Urinary bladder (tissue), 4 donors: ENCODE data around the gene ICAM4. TPM values are rescaled to one million over a fixed set of nuclear protein-coding genes. Genes with fewer than 3 reads are reported as not detected.
"Not testable (repeated sequence)": the region's sequence is repeated elsewhere in the genome, so short reads cannot be mapped to it uniquely, and the experiment has no call there.

ENCODE experiments used
- DNase-seq: peaks from one replicate; pipeline ENCODE4 v3.0.0-alpha.2; 2015; ENCODE audit errors: extremely low spot score
- H3K27ac ChIP-seq: one replicate; pipeline ENCODE4 v1.5.1; 2013; ENCODE audit warnings: low read depth, mild to moderate bottlenecking, moderate library complexity
- H3K36me3 ChIP-seq: one replicate; pipeline ENCODE4 v1.6.1; 2013; ENCODE audit warnings: mild to moderate bottlenecking, moderate library complexity; ENCODE audit not compliant: insufficient read depth
- H3K4me1 ChIP-seq: one replicate; pipeline ENCODE4 v1.6.1; 2013; ENCODE audit warnings: mild to moderate bottlenecking, moderate library complexity; ENCODE audit not compliant: insufficient read depth
- H3K4me3 ChIP-seq: one replicate; pipeline ENCODE4 v1.5.1; 2013; ENCODE audit warnings: low read depth, low read length
- WGBS: extraction: QIAGEN DNeasy Blood & Tissue Kit; methylation state at CpG from one replicate; pipeline ENCODE4 v1.1.7; 2013; 5-methylcytosine and 5-hydroxymethylcytosine counted together
- polyA plus RNA-seq: library from polyadenylated mRNA; stranded (reverse); fragments of 200-250 nt; gene quantifications from one replicate; pipeline ENCODE4 v1.2.3, GENCODE V29; 2013
- small RNA-seq: library from RNA; depleted of rRNA; stranded (forward); fragments of <200 nt; gene quantifications from one replicate; pipeline ENCODE3, GENCODE V24; 2014
- total RNA-seq: library from RNA; depleted of rRNA; stranded (reverse); fragments of >200 nt; gene quantifications from one replicate; pipeline ENCODE4 v1.2.3, GENCODE V29; 2014
- donor health status: healthy with polysubstance abuse.
- donor health status: healthy.

The ICAM4 gene
- total and polyA plus RNA-seq, 2 donors: 1.4 to 2.6 TPM

- DNase-seq: no peak
- H3K27ac ChIP-seq: no peak overlapping the region
- H3K36me3 ChIP-seq: no peaks in the 10 kb centered on the region
- 95% methylated on average over 41 of the region's 41 CpGs for WGBS
- no peak overlapping the region for H3K4me3 ChIP-seq
- no peaks in the 10 kb centered on the region for H3K4me1 ChIP-seq
Observed at GRCh38 chr19:10328558-10329429, 42.0 kb downstream of the ICAM4 start.

GRCh38 chr19:10329555-10329954 lies 42.8 kb downstream of the ICAM4 start:
- Histone ChIP-seq H3K4me1 (no peaks in the 10 kb centered on the region), H3K36me3 (no peaks in the 10 kb centered on the region), H3K27ac (no peak overlapping the region), H3K4me3 (no peak overlapping the region)
- 94% methylated on average over 13 of the region's 13 CpGs for WGBS
- no peak for DNase-seq

- H3K27ac ChIP-seq: no peak overlapping the region
- H3K4me1 ChIP-seq: no peaks in the 10 kb centered on the region
- DNase-seq: no peak
- no peaks in the 10 kb centered on the region for H3K36me3 ChIP-seq
- peak overlapping the region; percentile 67 for H3K4me3 ChIP-seq
- WGBS: 31% methylated on average over 18 of the region's 18 CpGs
Observed at GRCh38 chr19:10332158-10332964, 45.6 kb downstream of the ICAM4 start.

GRCh38 chr19:10332965-10333757 lies 46.4 kb downstream of the ICAM4 start, which contains the start of gene RAVER1:
Gene RAVER1, minus strand, starts transcription at chr19:10333529. Its CDS starts 22 bp downstream, at chr19:10333507.
- H3K27ac ChIP-seq: peak within 1 kb of the TSS; percentile 82
- DNase-seq: peak; percentile 91
- peak within 1 kb of the TSS; percentile 67 for H3K4me3 ChIP-seq
- H3K36me3 ChIP-seq: no peaks in the 10 kb centered on the region
- under 1% methylated on average over 82 of the region's 82 CpGs for WGBS
- no peaks in the 10 kb centered on the region for H3K4me1 ChIP-seq

GRCh38 chr19:10333758-10334587 lies 47.2 kb downstream of the ICAM4 start:
- Histone ChIP-seq H3K27ac (no peak overlapping the region), H3K4me1 (no peaks in the 10 kb centered on the region), H3K4me3 (peak overlapping the region; percentile 49), H3K36me3 (no peaks in the 10 kb centered on the region)
- WGBS: 7% methylated on average over 44 of the region's 44 CpGs
- DNase-seq: no peak

GRCh38 chr19:10334588-10335351 lies 48.0 kb downstream of the ICAM4 start:
- 12% methylated on average over 59 of the region's 59 CpGs for WGBS
- Histone ChIP-seq H3K4me1 (no peaks in the 10 kb centered on the region), H3K4me3 (peak overlapping the region; percentile 49), H3K36me3 (no peaks in the 10 kb centered on the region), H3K27ac (no peak overlapping the region)
- peak; percentile 73 for DNase-seq

- no peak overlapping the region for H3K27ac ChIP-seq
Observed at GRCh38 chr19:10335352-10335985, 48.7 kb downstream of the ICAM4 start.

GRCh38 chr19:10336725-10337124 lies 50.0 kb downstream of the ICAM4 start:
- H3K36me3 ChIP-seq, H3K4me1 ChIP-seq, H3K4me3 ChIP-seq, H3K27ac ChIP-seq, DNase-seq: not testable (repeated sequence)
- 92% methylated on average over 9 of the region's 9 CpGs for WGBS

More at GRCh38 chr19:10335352-10335985, 48.7 kb downstream of the ICAM4 start:
- WGBS: 57% methylated on average over 26 of the region's 26 CpGs
- Histone ChIP-seq H3K4me1 (no peaks in the 10 kb centered on the region), H3K36me3 (no peaks in the 10 kb centered on the region), H3K4me3 (no peak overlapping the region)
- DNase-seq: no peak

Small RNA genes within 50 kb of the gene (small RNA-seq; reads per million reads assigned to genes)
- gene AC011511.1: not detected
- not detected for gene AC011511.4

Other genes starting within 250 kb of the ICAM4 start
- 15.5 TPM for gene SHFL, start 200.6 kb upstream of the ICAM4 start, total RNA-seq
- 43.4 TPM for gene SHFL, start 200.6 kb upstream of the ICAM4 start, polyA plus RNA-seq
- 11.2 TPM for gene ANGPTL6, start 184.3 kb upstream of the ICAM4 start, total RNA-seq
- 8.4 TPM for gene ANGPTL6, start 184.3 kb upstream of the ICAM4 start, polyA plus RNA-seq
- 10.9 TPM for gene PPAN, start 180.6 kb upstream of the ICAM4 start, total RNA-seq
- 41.1 TPM for gene PPAN, start 180.6 kb upstream of the ICAM4 start, polyA plus RNA-seq
- gene P2RY11, start 175.3 kb upstream of the ICAM4 start, total RNA-seq: 1.8 TPM
- gene P2RY11, start 175.3 kb upstream of the ICAM4 start, polyA plus RNA-seq: 9.8 TPM
- 132 TPM for gene EIF3G, start 167.1 kb upstream of the ICAM4 start, total RNA-seq
- gene EIF3G, start 167.1 kb upstream of the ICAM4 start, polyA plus RNA-seq: 252 TPM
- 35.5 TPM for gene DNMT1, start 92.0 kb upstream of the ICAM4 start, total RNA-seq
- gene DNMT1, start 92.0 kb upstream of the ICAM4 start, polyA plus RNA-seq: 32.5 TPM
- 26.4 TPM for gene S1PR2, start 55.6 kb upstream of the ICAM4 start, total RNA-seq
- 11.5 TPM for gene S1PR2, start 55.6 kb upstream of the ICAM4 start, polyA plus RNA-seq
- 9.9 TPM for gene MRPL4, start 34.7 kb upstream of the ICAM4 start, total RNA-seq
- gene MRPL4, start 34.7 kb upstream of the ICAM4 start, polyA plus RNA-seq: 77.4 TPM
- gene ICAM1, start 15.8 kb upstream of the ICAM4 start, total RNA-seq: 7.7 TPM
- gene ICAM1, start 15.8 kb upstream of the ICAM4 start, polyA plus RNA-seq: 26.4 TPM
- 0.53 TPM for gene ICAM5, start 3.0 kb downstream of the ICAM4 start, total RNA-seq
- 1.8 TPM for gene ICAM5, start 3.0 kb downstream of the ICAM4 start, polyA plus RNA-seq
- gene ZGLP1, start 22.9 kb downstream of the ICAM4 start, total RNA-seq: 1.1 TPM
- gene ZGLP1, start 22.9 kb downstream of the ICAM4 start, polyA plus RNA-seq: 3.4 TPM
- 5.7 TPM for gene FDX2, start 29.1 kb downstream of the ICAM4 start, total RNA-seq
- gene FDX2, start 29.1 kb downstream of the ICAM4 start, polyA plus RNA-seq: 22.0 TPM
- 8.5 TPM for gene RAVER1, start 46.6 kb downstream of the ICAM4 start, total RNA-seq
- gene RAVER1, start 46.6 kb downstream of the ICAM4 start, polyA plus RNA-seq: 27.0 TPM
- gene ICAM3, start 52.7 kb downstream of the ICAM4 start, total RNA-seq: 3.8 TPM
- gene ICAM3, start 52.7 kb downstream of the ICAM4 start, polyA plus RNA-seq: 9.7 TPM
- gene TYK2, start 93.6 kb downstream of the ICAM4 start, total RNA-seq: 55.5 TPM
- gene TYK2, start 93.6 kb downstream of the ICAM4 start, polyA plus RNA-seq: 72.1 TPM
- gene CDC37, start 116.6 kb downstream of the ICAM4 start, total RNA-seq: 59.5 TPM
- 203 TPM for gene CDC37, start 116.6 kb downstream of the ICAM4 start, polyA plus RNA-seq
- 5.6 TPM for gene PDE4A, start 133.6 kb downstream of the ICAM4 start, total RNA-seq
- gene PDE4A, start 133.6 kb downstream of the ICAM4 start, polyA plus RNA-seq: 18.6 TPM
- gene KEAP1, start 216.4 kb downstream of the ICAM4 start, total RNA-seq: 30.4 TPM
- gene KEAP1, start 216.4 kb downstream of the ICAM4 start, polyA plus RNA-seq: 80.1 TPM
- gene S1PR5, start 230.5 kb downstream of the ICAM4 start, total RNA-seq: 3.2 TPM
- gene S1PR5, start 230.5 kb downstream of the ICAM4 start, polyA plus RNA-seq: 1.8 TPM